SK-N-SH (cell line): ENCODE results near the gene JAK1. TPM values are rescaled to one million over a fixed set of nuclear protein-coding genes. Genes with fewer than 3 reads are reported as not detected.
A peak's percentile ranks its signal among the peaks of the same experiment; 100 is the strongest.

Experiments used
- CTCF ChIA-PET: fragments of 300-600, 350-600 bp; formaldehyde crosslinking; extraction: SDS; loops from one replicate; lab custom pipeline; 2021; lab: Yijun Ruan, JAX
- POLR2A ChIA-PET: fragments of 350-600 bp; sonication (Branson Sonifier 250); formaldehyde crosslinking; extraction: SDS; loops from one replicate; lab custom pipeline; 2020; ENCODE audit warnings: antibody characterized with exemption, inconsistent platforms; lab: Yijun Ruan, JAX
- DNase-seq: peaks from one replicate; pipeline ENCODE4 v3.0.0; 2012
- H2AFZ ChIP-seq: fragments of 200-600 bp; sonication (generic); 2 replicates; pipeline ENCODE4 v1.8.1; 2016; ENCODE audit warnings: antibody characterized with exemption, mild to moderate bottlenecking, low read depth
- H3F3A ChIP-seq: fragments of 200-600 bp; sonication (generic); replicated peaks from 2 replicates; pipeline ENCODE3; 2016; ENCODE audit warnings: antibody characterized with exemption, mild to moderate bottlenecking; ENCODE audit not compliant: insufficient read depth
- H3K27ac ChIP-seq, 2 experiments: fragments of 200-500 bp in 1 of 2; fragments of 200-600 bp in 1 of 2; sonication (Bioruptor generic) in 1 of 2; sonication (generic), shearing (Covaris generic) in 1 of 2; 2 replicates each; pipeline versions ENCODE4 v1.5.1 to v1.6.1; 2014 to 2016; ENCODE audit warnings: low read depth in 2 of 2, inconsistent platforms in 1 of 2, low read length in 1 of 2, mild to moderate bottlenecking in 1 of 2, mixed read lengths in 1 of 2
- H3K27me3 ChIP-seq: fragments of 200-600 bp; sonication (generic), shearing (Covaris generic); 2 replicates; pipeline ENCODE4 v1.6.1; 2016; ENCODE audit warnings: mixed run types; ENCODE audit not compliant: insufficient read depth
- H3K36me3 ChIP-seq, 2 experiments: fragments of 200-500 bp in 1 of 2; fragments of 200-600 bp in 1 of 2; sonication (Bioruptor generic) in 1 of 2; sonication (generic) in 1 of 2; replicated peaks in 1 of 2; 2 replicates each; pipeline versions ENCODE3 to v1.5.1; 2014 to 2016; ENCODE audit warnings: low read length in 1 of 2, mild to moderate bottlenecking in 1 of 2; ENCODE audit not compliant: insufficient read depth in 2 of 2, control insufficient read depth in 1 of 2
- H3K4me1 ChIP-seq, 2 experiments: fragments of 200-500 bp in 1 of 2; fragments of 200-600 bp in 1 of 2; sonication (Bioruptor generic) in 1 of 2; sonication (generic), shearing (Covaris generic) in 1 of 2; 2 replicates each; pipeline versions ENCODE4 v1.5.1 to v1.6.1; 2014 to 2016; ENCODE audit warnings: low read depth in 1 of 2, low read length in 1 of 2, mixed run types in 1 of 2; ENCODE audit not compliant: insufficient read depth in 2 of 2, control insufficient read depth in 1 of 2
- H3K4me2 ChIP-seq: fragments of 200-600 bp; sonication (generic), shearing (Covaris generic); 2 replicates; pipeline ENCODE4 v1.6.1; 2017; ENCODE audit warnings: mixed run types
- H3K4me3 ChIP-seq, 2 experiments: fragments of 200-500 bp in 1 of 2; fragments of 200-600 bp in 1 of 2; sonication (Bioruptor generic) in 1 of 2; sonication (generic), shearing (Covaris generic) in 1 of 2; 2 replicates each; pipeline versions ENCODE4 v1.5.1 to v1.8.1; 2014 to 2016; ENCODE audit warnings: low read depth in 2 of 2, inconsistent platforms in 1 of 2, low read length in 1 of 2, mild to moderate bottlenecking in 1 of 2, mixed read lengths in 1 of 2, moderate library complexity in 1 of 2
- H3K79me2 ChIP-seq: fragments of 200-600 bp; sonication (generic); 2 replicates; pipeline ENCODE4 v1.8.1; 2017; ENCODE audit warnings: mild to moderate bottlenecking; ENCODE audit not compliant: insufficient read depth
- H3K9ac ChIP-seq: fragments of 200-600 bp; sonication (generic); 2 replicates; pipeline ENCODE4 v1.6.1; 2017; ENCODE audit warnings: mixed run types
- H3K9me2 ChIP-seq: fragments of 200-600 bp; sonication (generic); 2 replicates; pipeline ENCODE4 v1.6.1; 2017; ENCODE audit warnings: mixed run types
- H3K9me3 ChIP-seq: fragments of 200-600 bp; sonication (generic); 2 replicates; pipeline ENCODE4 v1.6.1; 2017; ENCODE audit warnings: mixed run types, mild to moderate bottlenecking, moderate library complexity
- H4K20me1 ChIP-seq: fragments of 200-600 bp; sonication (generic); 2 replicates; pipeline ENCODE4 v1.6.1; 2017; ENCODE audit warnings: mild to moderate bottlenecking, mixed run types; ENCODE audit not compliant: insufficient read depth
- CHD2 ChIP-seq: fragments of 150-350 bp; IDR thresholded peaks from 2 replicates; pipeline ENCODE4 v1.6.1; 2018; ENCODE audit warnings: low read length; ENCODE audit not compliant: partially characterized antibody
- EP300 ChIP-seq, 2 experiments: IDR thresholded peaks; 2 replicates each; pipeline versions ENCODE4 v1.4.0 to v1.6.1; 2012; ENCODE audit warnings: borderline replicate concordance in 1 of 2, low read depth in 1 of 2, low read length in 1 of 2
- EZH2phosphoT487 ChIP-seq: fragments of 200-600 bp; sonication (generic); IDR thresholded peaks from 2 replicates; pipeline ENCODE4 v1.6.1; 2017; ENCODE audit warnings: low read depth, mixed run types, mild to moderate bottlenecking, antibody characterized with exemption, moderate library complexity, borderline replicate concordance
- FOXJ3 ChIP-seq: sonication (generic); formaldehyde crosslinking; IDR thresholded peaks from 2 replicates; pipeline ENCODE4 v1.5.1; 2020; ENCODE audit warnings: mild to moderate bottlenecking, missing genetic modification reagents
- GATA2 ChIP-seq: sonication (generic); formaldehyde crosslinking; IDR thresholded peaks from 2 replicates; pipeline ENCODE4 v1.5.0; 2020; ENCODE audit warnings: mild to moderate bottlenecking, missing genetic modification reagents
- JUND ChIP-seq: IDR thresholded peaks from 2 replicates; pipeline ENCODE4 v1.4.0; 2012
- MAX ChIP-seq: IDR thresholded peaks from 2 replicates; pipeline ENCODE4 v1.4.0; 2012; ENCODE audit warnings: low read depth
- MEF2A ChIP-seq: IDR thresholded peaks from 2 replicates; pipeline ENCODE4 v1.4.0; 2012; ENCODE audit warnings: low read depth, borderline replicate concordance
- MXI1 ChIP-seq: IDR thresholded peaks from 2 replicates; pipeline ENCODE4 v1.6.1; 2012; ENCODE audit warnings: mild to moderate bottlenecking, low read depth, low read length, improper control_type of control experiment
- NFIC ChIP-seq: IDR thresholded peaks from 2 replicates; pipeline ENCODE4 v1.4.0; 2012; ENCODE audit warnings: borderline replicate concordance
- NRF1 ChIP-seq: IDR thresholded peaks from 2 replicates; pipeline ENCODE4 v1.6.1; 2012; ENCODE audit warnings: low read depth, mild to moderate bottlenecking, low read length
- POLR2AphosphoS5 ChIP-seq: IDR thresholded peaks from 2 replicates; pipeline ENCODE4 v1.6.1; 2012; ENCODE audit warnings: low read depth, low read length
- RCOR1 ChIP-seq: fragments of 150-350 bp; IDR thresholded peaks from 2 replicates; pipeline ENCODE4 v1.6.1; 2017; ENCODE audit warnings: antibody characterized with exemption, low read length
- SIN3A ChIP-seq: IDR thresholded peaks from 2 replicates; pipeline ENCODE4 v1.6.1; 2012; ENCODE audit warnings: low read depth, mild to moderate bottlenecking, low read length, moderate library complexity, borderline replicate concordance
- TAF1 ChIP-seq: IDR thresholded peaks from 2 replicates; pipeline ENCODE4 v1.6.1; 2012; ENCODE audit warnings: low read depth, mild to moderate bottlenecking, low read length, moderate library complexity, borderline replicate concordance
- TCF12 ChIP-seq: IDR thresholded peaks from 2 replicates; pipeline ENCODE4 v1.4.0; 2012
- TEAD4 ChIP-seq: IDR thresholded peaks from 2 replicates; pipeline ENCODE4 v1.4.0; 2012; ENCODE audit warnings: mild to moderate bottlenecking, borderline replicate concordance; ENCODE audit not compliant: insufficient read depth
- USF1 ChIP-seq: IDR thresholded peaks from 2 replicates; pipeline ENCODE4 v1.4.0; 2012; ENCODE audit warnings: low read depth, borderline replicate concordance
- ZBTB33 ChIP-seq: IDR thresholded peaks from 2 replicates; pipeline ENCODE4 v1.4.0; 2012; ENCODE audit warnings: low read depth, borderline replicate concordance
- WGBS: methylation state at CpG from one replicate; pipeline ENCODE4 v1.1.6; 2017; ENCODE audit warnings: low lambda C conversion rate; 5-methylcytosine and 5-hydroxymethylcytosine counted together
- polyA plus RNA-seq, 3 experiments: library from polyadenylated mRNA; depleted of rRNA; stranded (reverse); fragments of >200 nt; gene quantifications; 2 replicates each; pipeline ENCODE4 v1.2.3, GENCODE V29; 2012
- TF ChIP-seq, protein P1 (sequence below): fragments of 150-350 bp; IDR thresholded peaks from 2 replicates; pipeline ENCODE4 v1.6.1; 2016; ENCODE audit warnings: mild to moderate bottlenecking, low read depth, low read length
- TF ChIP-seq, protein P2 (sequence below): fragments of 200-600 bp; sonication (generic); IDR thresholded peaks from 2 replicates; pipeline ENCODE4 v1.6.1; 2017; ENCODE audit warnings: antibody characterized with exemption, mild to moderate bottlenecking, moderate library complexity
- TF ChIP-seq, protein P3 (sequence below): IDR thresholded peaks from 2 replicates; pipeline ENCODE4 v1.6.1; 2012; ENCODE audit warnings: mild to moderate bottlenecking, low read depth, low read length, moderate library complexity

JAK1 gene
- polyA plus RNA-seq, 1 of the 3 experiments (the other 2 are of a cell fraction) = 47.5 TPM

- no peaks in the 10 kb centered on the region for H3K9me2 ChIP-seq
- no peaks in the 10 kb centered on the region for H4K20me1 ChIP-seq
- POLR2A ChIA-PET = interaction anchor here (1.0 kb wide), 1 partner anchor 87 kb away, joined by 3 read pairs; the partner anchor contains the start of gene JAK1
- CTCF ChIA-PET = interaction anchor here (1.5 kb wide), 1 partner anchor 809 kb away, joined by 5 read pairs; no protein-coding TSS in a partner anchor
- H3K36me3 ChIP-seq = peaks cover 41 to 53% of the 10 kb centered on the region in 2 experiments
- peak overlapping the region; percentile 32; the same call in 1 of the 2 replicates for H3K4me2 ChIP-seq
- H2AFZ ChIP-seq = no peak overlapping the region
- H3K4me1 ChIP-seq = peaks cover 11 to 36% of the 10 kb centered on the region in 2 experiments; a peak in 3 of 4 replicates
- no peaks in the 10 kb centered on the region for H3K9me3 ChIP-seq
- no peak overlapping the region for H3K4me3 ChIP-seq
- peak; percentile 44 for DNase-seq
- 35% methylated on average over 12 of the region's 12 CpGs for WGBS
- no peaks in the 10 kb centered on the region for H3K27me3 ChIP-seq
- H3K9ac ChIP-seq = no peak overlapping the region
- H3K27ac ChIP-seq = peak overlapping the region; percentile 49 to 79
- 0 out of 2 replicates have a peak, but pooled peaks cover 7% of the 10 kb centered on the region for H3K79me2 ChIP-seq
- peaks cover 8% of the 10 kb centered on the region for H3F3A ChIP-seq
- peak; percentile 10; the same call in 1 of the 2 replicates for TF ChIP-seq NFIC
- TF ChIP-seq JUND = peak; percentile 40; the same call in 1 of the 2 replicates
- TF ChIP-seq ZBTB33 = no peak
- TF ChIP-seq SIN3A = no peak
- TF ChIP-seq, protein P1, sequence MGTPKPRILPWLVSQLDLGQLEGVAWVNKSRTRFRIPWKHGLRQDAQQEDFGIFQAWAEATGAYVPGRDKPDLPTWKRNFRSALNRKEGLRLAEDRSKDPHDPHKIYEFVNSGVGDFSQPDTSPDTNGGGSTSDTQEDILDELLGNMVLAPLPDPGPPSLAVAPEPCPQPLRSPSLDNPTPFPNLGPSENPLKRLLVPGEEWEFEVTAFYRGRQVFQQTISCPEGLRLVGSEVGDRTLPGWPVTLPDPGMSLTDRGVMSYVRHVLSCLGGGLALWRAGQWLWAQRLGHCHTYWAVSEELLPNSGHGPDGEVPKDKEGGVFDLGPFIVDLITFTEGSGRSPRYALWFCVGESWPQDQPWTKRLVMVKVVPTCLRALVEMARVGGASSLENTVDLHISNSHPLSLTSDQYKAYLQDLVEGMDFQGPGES = no peak
- TF ChIP-seq MEF2A = peak; percentile 70
- no peak for TF ChIP-seq MXI1
- TF ChIP-seq POLR2AphosphoS5 = no peak
- no peak for TF ChIP-seq EZH2phosphoT487
- TF ChIP-seq FOXJ3 = no peak; the same call in 1 of the 2 replicates
- TF ChIP-seq RCOR1 = peak; percentile 68; the same call in 1 of the 2 replicates
- no peak for TF ChIP-seq NRF1
- TF ChIP-seq TCF12 = peak; percentile 83
- TF ChIP-seq EP300 (IDR thresholded peaks at IDR 0.05; ENCODE audit: borderline replicate concordance in 1 of 2, low read depth in 1 of 2, low read length in 1 of 2) = peak; percentile 52 to 91; a peak in 3 of 4 replicates
- TF ChIP-seq GATA2 (CRISPR knock-in tag) = peak; percentile 69
- no peak for TF ChIP-seq USF1
- TF ChIP-seq, protein P2, sequence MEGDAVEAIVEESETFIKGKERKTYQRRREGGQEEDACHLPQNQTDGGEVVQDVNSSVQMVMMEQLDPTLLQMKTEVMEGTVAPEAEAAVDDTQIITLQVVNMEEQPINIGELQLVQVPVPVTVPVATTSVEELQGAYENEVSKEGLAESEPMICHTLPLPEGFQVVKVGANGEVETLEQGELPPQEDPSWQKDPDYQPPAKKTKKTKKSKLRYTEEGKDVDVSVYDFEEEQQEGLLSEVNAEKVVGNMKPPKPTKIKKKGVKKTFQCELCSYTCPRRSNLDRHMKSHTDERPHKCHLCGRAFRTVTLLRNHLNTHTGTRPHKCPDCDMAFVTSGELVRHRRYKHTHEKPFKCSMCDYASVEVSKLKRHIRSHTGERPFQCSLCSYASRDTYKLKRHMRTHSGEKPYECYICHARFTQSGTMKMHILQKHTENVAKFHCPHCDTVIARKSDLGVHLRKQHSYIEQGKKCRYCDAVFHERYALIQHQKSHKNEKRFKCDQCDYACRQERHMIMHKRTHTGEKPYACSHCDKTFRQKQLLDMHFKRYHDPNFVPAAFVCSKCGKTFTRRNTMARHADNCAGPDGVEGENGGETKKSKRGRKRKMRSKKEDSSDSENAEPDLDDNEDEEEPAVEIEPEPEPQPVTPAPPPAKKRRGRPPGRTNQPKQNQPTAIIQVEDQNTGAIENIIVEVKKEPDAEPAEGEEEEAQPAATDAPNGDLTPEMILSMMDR = no peak
- TF ChIP-seq, protein P3, sequence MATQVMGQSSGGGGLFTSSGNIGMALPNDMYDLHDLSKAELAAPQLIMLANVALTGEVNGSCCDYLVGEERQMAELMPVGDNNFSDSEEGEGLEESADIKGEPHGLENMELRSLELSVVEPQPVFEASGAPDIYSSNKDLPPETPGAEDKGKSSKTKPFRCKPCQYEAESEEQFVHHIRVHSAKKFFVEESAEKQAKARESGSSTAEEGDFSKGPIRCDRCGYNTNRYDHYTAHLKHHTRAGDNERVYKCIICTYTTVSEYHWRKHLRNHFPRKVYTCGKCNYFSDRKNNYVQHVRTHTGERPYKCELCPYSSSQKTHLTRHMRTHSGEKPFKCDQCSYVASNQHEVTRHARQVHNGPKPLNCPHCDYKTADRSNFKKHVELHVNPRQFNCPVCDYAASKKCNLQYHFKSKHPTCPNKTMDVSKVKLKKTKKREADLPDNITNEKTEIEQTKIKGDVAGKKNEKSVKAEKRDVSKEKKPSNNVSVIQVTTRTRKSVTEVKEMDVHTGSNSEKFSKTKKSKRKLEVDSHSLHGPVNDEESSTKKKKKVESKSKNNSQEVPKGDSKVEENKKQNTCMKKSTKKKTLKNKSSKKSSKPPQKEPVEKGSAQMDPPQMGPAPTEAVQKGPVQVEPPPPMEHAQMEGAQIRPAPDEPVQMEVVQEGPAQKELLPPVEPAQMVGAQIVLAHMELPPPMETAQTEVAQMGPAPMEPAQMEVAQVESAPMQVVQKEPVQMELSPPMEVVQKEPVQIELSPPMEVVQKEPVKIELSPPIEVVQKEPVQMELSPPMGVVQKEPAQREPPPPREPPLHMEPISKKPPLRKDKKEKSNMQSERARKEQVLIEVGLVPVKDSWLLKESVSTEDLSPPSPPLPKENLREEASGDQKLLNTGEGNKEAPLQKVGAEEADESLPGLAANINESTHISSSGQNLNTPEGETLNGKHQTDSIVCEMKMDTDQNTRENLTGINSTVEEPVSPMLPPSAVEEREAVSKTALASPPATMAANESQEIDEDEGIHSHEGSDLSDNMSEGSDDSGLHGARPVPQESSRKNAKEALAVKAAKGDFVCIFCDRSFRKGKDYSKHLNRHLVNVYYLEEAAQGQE = no peak
- TF ChIP-seq TAF1 = no peak
- TF ChIP-seq CHD2 = peak; percentile 47
- TF ChIP-seq TEAD4 = peak; percentile 73; the same call in 1 of the 2 replicates
- TF ChIP-seq MAX = no peak
Measured at GRCh38 chr1:64878931-64879611, 87.3 kb downstream of the JAK1 start.
